HepG2 (cell line): ENCODE data around the gene ELFN1.

Experiments used
- HDAC1 ChIP-seq: sonication (generic); formaldehyde crosslinking; IDR thresholded peaks from 2 replicates; pipeline ENCODE4 v1.5.1; 2020; ENCODE audit warnings: mild to moderate bottlenecking, missing genetic modification reagents
- MXI1 ChIP-seq: IDR thresholded peaks from 3 replicates; pipeline ENCODE4 v1.6.1; 2012; ENCODE audit warnings: low read depth, low read length, inconsistent platforms, borderline replicate concordance
- SP1 ChIP-seq, 2 experiments: fragments of 450-650 bp in 1 of 2; sonication (generic) in 1 of 2; formaldehyde crosslinking in 1 of 2; IDR thresholded peaks; 2 replicates each; pipeline versions ENCODE4 v1.4.0 to v1.6.1; 2016 to 2020; ENCODE audit warnings: missing genetic modification reagents in 1 of 2

GRCh38 chr7:1644341-1645070, 25.6 kb upstream of the ELFN1 start:
- TF ChIP-seq SP1 (IDR thresholded peaks at IDR 0.05) (no peak), SP1 (CRISPR knock-in tag; IDR thresholded peaks at IDR 0.05) (no peak), MXI1 (no peak), HDAC1 (no peak)
